HCT116 (cell line): ENCODE measurements around the gene ECE1. TPM values are rescaled to one million over a fixed set of nuclear protein-coding genes. Genes with fewer than 3 reads are reported as not detected.
A peak's percentile ranks its signal among the peaks of the same experiment; 100 is the strongest.

Source experiments
- ATAC-seq: fragments of 200-7000 bp; cut with Tn5 transposase; 2 replicates; pipeline ENCODE4 v1.9.1; 2020; ENCODE audit warnings: mild to moderate bottlenecking, moderate library complexity
- BruUV-seq: library from RNA; stranded (reverse); fragments of 400-500 nt; replicated peaks from 2 replicates; lab custom pipeline; 2021; lab: Mats Ljungman, UMichigan
- CTCF ChIA-PET: fragments of 300-600 bp; sonication (Branson Sonifier 250); formaldehyde crosslinking; loops from one replicate; lab custom pipeline; 2021; ENCODE audit warnings: antibody characterized with exemption; lab: Charles Lee
- POLR2A ChIA-PET: fragments of 300-600, 350-600 bp; sonication (Branson Sonifier 250); formaldehyde crosslinking; loops from one replicate; lab custom pipeline; 2021; ENCODE audit warnings: antibody characterized with exemption; lab: Charles Lee
- RAD21 ChIA-PET, 2 experiments: fragments of 300-600 bp; sonication (Branson Sonifier 250); formaldehyde crosslinking; loops; one replicate each; lab custom pipeline; 2023; ENCODE audit warnings: low total read pairs in 2 of 2; ENCODE audit not compliant: uncharacterized antibody in 2 of 2, unreplicated experiment in 2 of 2, low non-redundant PET in 1 of 2; lab: Charles Lee
- DNase-seq: peaks from one replicate; pipeline ENCODE4 v3.0.0-alpha.2; 2010; ENCODE audit warnings: low read depth, low spot score
- H2AFZ ChIP-seq: fragments of 200-600 bp; shearing (Covaris generic), sonication (generic); 2 replicates; pipeline ENCODE4 v1.6.1; 2017; ENCODE audit warnings: low read depth, mixed run types, mixed read lengths, antibody characterized with exemption, low read length; ENCODE audit not compliant: poor library complexity, severe bottlenecking
- H3K27ac ChIP-seq: 2 replicates; pipeline ENCODE4 v1.5.1; 2012; ENCODE audit warnings: low read depth, low read length
- H3K27me3 ChIP-seq: fragments of 200-600 bp; sonication (generic); 2 replicates; pipeline ENCODE4 v1.6.1; 2016; ENCODE audit warnings: mixed run types, low read length, mixed read lengths; ENCODE audit not compliant: insufficient read depth
- H3K36me3 ChIP-seq, 2 experiments: fragments of 200-500 bp in 1 of 2; fragments of 200-600 bp in 1 of 2; sonication (Bioruptor generic) in 1 of 2; sonication (generic) in 1 of 2; 2 replicates each; pipeline versions ENCODE4 v1.5.1 to v1.6.1; 2014 to 2016; ENCODE audit warnings: low read length in 2 of 2, inconsistent platforms in 1 of 2, mixed read lengths in 1 of 2, mixed run types in 1 of 2; ENCODE audit not compliant: insufficient read depth in 2 of 2, control insufficient read depth in 1 of 2
- H3K4me1 ChIP-seq, 2 experiments: fragments of 200-600 bp in 1 of 2; sonication (generic) in 1 of 2; 2 replicates each; pipeline versions ENCODE4 v1.5.1 to v1.6.1; 2012 to 2017; ENCODE audit warnings: low read length in 2 of 2, inconsistent platforms in 1 of 2, mild to moderate bottlenecking in 1 of 2, mixed read lengths in 1 of 2, mixed run types in 1 of 2, moderate library complexity in 1 of 2; ENCODE audit not compliant: insufficient read depth in 2 of 2, control insufficient read depth in 1 of 2
- H3K4me2 ChIP-seq: fragments of 200-600 bp; sonication (generic); 2 replicates; pipeline ENCODE4 v1.6.1; 2017; ENCODE audit warnings: mixed run types, low read length, mixed read lengths
- H3K4me3 ChIP-seq, 2 experiments: fragments of 200-600 bp in 1 of 2; sonication (generic) in 1 of 2; replicated peaks in 1 of 2; 2 replicates each; pipeline ENCODE4 v1.5.1; 2011 to 2016; ENCODE audit warnings: low read length in 2 of 2, control low read depth in 1 of 2, low read depth in 1 of 2, mild to moderate bottlenecking in 1 of 2, mixed read lengths in 1 of 2, mixed run types in 1 of 2
- H3K79me2 ChIP-seq: fragments of 200-600 bp; sonication (generic); 2 replicates; pipeline ENCODE4 v1.6.1; 2017; ENCODE audit warnings: mild to moderate bottlenecking, mixed run types, low read length, moderate library complexity, mixed read lengths; ENCODE audit not compliant: insufficient read depth
- H3K9ac ChIP-seq: fragments of 200-600 bp; sonication (generic); 2 replicates; pipeline ENCODE4 v1.6.1; 2016; ENCODE audit warnings: low read length, mixed read lengths
- H3K9me2 ChIP-seq: fragments of 200-600 bp; sonication (generic), shearing (Covaris generic); 2 replicates; pipeline ENCODE4 v1.6.1; 2017; ENCODE audit warnings: mixed run types, mild to moderate bottlenecking, moderate library complexity; ENCODE audit not compliant: insufficient read depth
- H3K9me3 ChIP-seq, 2 experiments: fragments of 200-500 bp in 1 of 2; fragments of 200-600 bp in 1 of 2; sonication (Bioruptor generic) in 1 of 2; sonication (generic) in 1 of 2; 2 replicates each; pipeline ENCODE4 v1.6.1; 2014 to 2017; ENCODE audit warnings: low read length in 2 of 2, mixed read lengths in 2 of 2, inconsistent platforms in 1 of 2, low read depth in 1 of 2, mild to moderate bottlenecking in 1 of 2, mixed run types in 1 of 2, moderate library complexity in 1 of 2; ENCODE audit not compliant: control insufficient read depth in 1 of 2, insufficient read depth in 1 of 2
- H4K20me1 ChIP-seq: fragments of 200-600 bp; sonication (generic), shearing (Covaris generic); 2 replicates; pipeline ENCODE4 v1.6.1; 2017; ENCODE audit warnings: mixed run types, mild to moderate bottlenecking, moderate library complexity; ENCODE audit not compliant: insufficient read depth
- EGR1 ChIP-seq: IDR thresholded peaks from 2 replicates; pipeline ENCODE4 v1.6.1; 2012; ENCODE audit warnings: low read depth
- EZH2 ChIP-seq: fragments of 200-600 bp; sonication (generic); IDR thresholded peaks from 2 replicates; pipeline ENCODE4 v1.6.1; 2017; ENCODE audit warnings: antibody characterized with exemption, mixed run types
- FOSL1 ChIP-seq: IDR thresholded peaks from 2 replicates; pipeline ENCODE4 v1.6.1; 2012; ENCODE audit warnings: low read depth
- SIN3A ChIP-seq: IDR thresholded peaks from 2 replicates; pipeline ENCODE4 v1.6.1; 2012; ENCODE audit warnings: low read depth
- intact Hi-C: fragments of 100-400 bp; cut with micrococcal nuclease; formaldehyde crosslinking; loops from 2 replicates; pipeline ENCODE4 v1.10.0; 2022
- total RNA-seq: library from RNA; stranded (reverse); gene quantifications from one replicate; pipeline ENCODE4 v1.2.1, GENCODE V29; 2021; ENCODE audit not compliant: unreplicated experiment
- TF ChIP-seq, protein P1 (sequence below): IDR thresholded peaks from 2 replicates; pipeline ENCODE4 v1.6.1; 2011; ENCODE audit warnings: mild to moderate bottlenecking, low read length, moderate library complexity; ENCODE audit not compliant: insufficient replicate concordance; ENCODE audit errors: extremely low read depth

ECE1 gene
- total RNA-seq, 1 experiment from 2014 or later, result 66.8 TPM

DNA sequence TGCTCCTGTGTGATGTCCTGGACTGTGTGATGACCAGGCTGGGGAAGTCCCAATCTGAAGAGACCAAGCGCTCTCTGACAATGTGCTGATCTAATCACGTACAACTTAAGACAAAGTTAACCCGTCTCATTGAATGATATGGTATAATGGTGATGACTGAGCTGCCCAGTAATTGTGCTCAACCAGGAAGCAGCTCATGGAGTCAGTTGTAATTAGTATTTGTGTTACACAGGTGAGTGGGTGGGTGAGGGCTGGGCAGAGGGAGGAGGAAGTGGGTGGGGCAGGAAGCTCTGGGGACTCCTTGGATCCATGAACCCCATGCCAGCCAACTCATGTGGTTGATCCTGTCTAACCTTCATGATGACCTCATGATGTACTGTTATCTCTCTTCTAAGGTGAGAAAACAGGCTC, 8.7 kb upstream of the ECE1 start:
- Histone ChIP-seq H3K27ac (no peak overlapping the region), H3K4me1 (peaks cover 49 to 83% of the 10 kb centered on the region in 2 experiments), H3K4me2 (peak overlapping the region; percentile 35), H3K9me2 (no peaks in the 10 kb centered on the region), H3K4me3 (no peak overlapping the region), H4K20me1 (no peaks in the 10 kb centered on the region; the same call in 1 of the 2 replicates), H3K36me3 (no peaks in the 10 kb centered on the region), H3K9me3 (no peaks in the 10 kb centered on the region), H3K9ac (no peak overlapping the region), H3K79me2 (peaks cover 36% of the 10 kb centered on the region; the same call in 1 of the 2 replicates), H2AFZ (no peak overlapping the region), H3K27me3 (no peaks in the 10 kb centered on the region)
- BruUV-seq, result no TSS peak
- DNase-seq (no peak), ATAC-seq (no peak)
- ChIA-PET RAD21 (interaction anchor here in 1 of 2 experiments (0.6 to 2.0 kb wide), 2 partner anchors 26 to 65 kb away, joined by 4 read pairs; no protein-coding TSS in a partner anchor), POLR2A (no interaction called here), CTCF (interaction anchor here (0.9 to 4.1 kb wide), 5 partner anchors 12 to 71 kb away, joined by 3 to 12 read pairs (median 4); no protein-coding TSS in a partner anchor)
- intact Hi-C loops, result no loop called here
- TF ChIP-seq EZH2 (no peak), EGR1 (peak; percentile 65), FOSL1 (no peak)
- TF ChIP-seq, all 23 proteins: peak for 1

DNA sequence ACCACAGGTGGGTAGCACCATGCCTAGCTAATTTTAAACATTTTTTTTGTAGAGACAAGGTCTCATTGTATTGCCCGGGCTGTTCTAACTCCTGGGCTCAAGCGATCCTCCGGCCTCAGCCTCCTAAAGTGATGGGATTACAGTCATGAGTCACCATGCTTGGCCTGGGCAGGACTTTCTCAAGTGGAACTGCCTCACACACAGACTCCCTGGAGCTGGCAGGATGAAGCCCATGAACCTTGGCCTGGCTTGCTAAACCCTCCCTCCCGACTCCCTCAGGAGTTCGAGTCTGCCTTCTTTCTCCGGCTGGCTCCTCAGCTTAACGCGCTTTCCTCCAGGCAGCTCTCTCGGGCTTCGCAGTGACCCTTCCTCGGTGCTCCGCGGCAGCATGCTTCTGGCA, 7.7 kb upstream of the ECE1 start:
- ChIA-PET POLR2A (no interaction called here), CTCF (interaction anchor here (4.1 kb wide), 1 partner anchor 28 kb away, joined by 12 read pairs; no protein-coding TSS in a partner anchor)
- peaks cover 31% of the 10 kb centered on the region; the same call in 1 of the 2 replicates for H3K79me2 ChIP-seq
- no peak overlapping the region for H3K4me3 ChIP-seq
- no peak overlapping the region for H3K9ac ChIP-seq
- ATAC-seq (no peak), DNase-seq (no peak)
- no peaks in the 10 kb centered on the region for H3K9me2 ChIP-seq
- H3K27me3 ChIP-seq, result no peaks in the 10 kb centered on the region
- H2AFZ ChIP-seq, result no peak overlapping the region
- H3K27ac ChIP-seq, result no peak overlapping the region
- no TSS peak for BruUV-seq
- peaks cover 45 to 85% of the 10 kb centered on the region in 2 experiments for H3K4me1 ChIP-seq
- intact Hi-C loops, result no loop called here
- H3K4me2 ChIP-seq, result peak overlapping the region; percentile 35
- no peak for TF ChIP-seq EZH2
- no peak for TF ChIP-seq SIN3A
- TF ChIP-seq EGR1, result no peak
- TF ChIP-seq, protein P1, sequence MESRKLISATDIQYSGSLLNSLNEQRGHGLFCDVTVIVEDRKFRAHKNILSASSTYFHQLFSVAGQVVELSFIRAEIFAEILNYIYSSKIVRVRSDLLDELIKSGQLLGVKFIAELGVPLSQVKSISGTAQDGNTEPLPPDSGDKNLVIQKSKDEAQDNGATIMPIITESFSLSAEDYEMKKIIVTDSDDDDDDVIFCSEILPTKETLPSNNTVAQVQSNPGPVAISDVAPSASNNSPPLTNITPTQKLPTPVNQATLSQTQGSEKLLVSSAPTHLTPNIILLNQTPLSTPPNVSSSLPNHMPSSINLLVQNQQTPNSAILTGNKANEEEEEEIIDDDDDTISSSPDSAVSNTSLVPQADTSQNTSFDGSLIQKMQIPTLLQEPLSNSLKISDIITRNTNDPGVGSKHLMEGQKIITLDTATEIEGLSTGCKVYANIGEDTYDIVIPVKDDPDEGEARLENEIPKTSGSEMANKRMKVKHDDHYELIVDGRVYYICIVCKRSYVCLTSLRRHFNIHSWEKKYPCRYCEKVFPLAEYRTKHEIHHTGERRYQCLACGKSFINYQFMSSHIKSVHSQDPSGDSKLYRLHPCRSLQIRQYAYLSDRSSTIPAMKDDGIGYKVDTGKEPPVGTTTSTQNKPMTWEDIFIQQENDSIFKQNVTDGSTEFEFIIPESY, result no peak
- TF ChIP-seq, all 23 proteins: peak for 0
- H4K20me1 ChIP-seq, result no peaks in the 10 kb centered on the region; the same call in 1 of the 2 replicates
- H3K9me3 ChIP-seq, result no peaks in the 10 kb centered on the region
- H3K36me3 ChIP-seq, result no peaks in the 10 kb centered on the region
- RAD21 ChIA-PET, result no interaction called here
